HepG2 (cell line): ENCODE measurements around the gene FAM174B. TPM values are rescaled to one million over a fixed set of nuclear protein-coding genes. Genes with fewer than 3 reads are reported as not detected.

Experiments used
- ATAC-seq: fragments of 200-7000 bp; cut with Tn5 transposase; 3 replicates; pipeline ENCODE4 v1.9.1; 2020; ENCODE audit warnings: mild to moderate bottlenecking, moderate library complexity
- BruUV-seq: library from RNA; stranded (reverse); fragments of 400-500 nt; replicated peaks from 2 replicates; lab custom pipeline; 2021; lab: Mats Ljungman, UMichigan
- CTCF ChIA-PET: fragments of 300-600 bp; formaldehyde crosslinking; extraction: SDS; loops from one replicate; lab custom pipeline; 2021; ENCODE audit warnings: low total read pairs, inconsistent platforms, low intra/inter-chr PET ratio; lab: Yijun Ruan, JAX
- POLR2A ChIA-PET: fragments of 350-600 bp; sonication (Branson Sonifier 250); formaldehyde crosslinking; loops from one replicate; lab custom pipeline; 2020; ENCODE audit warnings: antibody characterized with exemption, inconsistent platforms; lab: Yijun Ruan, JAX
- DNase-seq: peaks from one replicate; pipeline ENCODE4 v3.0.0-alpha.2; 2015; ENCODE audit warnings: low spot score
- FAIRE-seq: peaks from 3 replicates; lab custom pipeline; 2011; peaks lifted over from hg19 to GRCh38; lab: Jason Lieb, UNC
- H2AFZ ChIP-seq: one replicate; pipeline ENCODE4 v1.6.1; 2011; ENCODE audit warnings: low read length, inconsistent platforms
- H3K27ac ChIP-seq: fragments of 300-600 bp; 3 replicates; pipeline ENCODE4 v1.8.0; 2011; ENCODE audit warnings: mixed run types, mild to moderate bottlenecking, mixed read lengths, low read length, inconsistent platforms; ENCODE audit not compliant: insufficient read depth; ENCODE audit errors: extremely low read length
- H3K27me3 ChIP-seq, 2 experiments: fragments of 200-600 bp in 1 of 2; 2 replicates in 1 of 2; 3 replicates in 1 of 2; pipeline versions ENCODE4 v1.6.0 to v1.8.0; 2011; ENCODE audit warnings: low read length in 2 of 2, mild to moderate bottlenecking in 2 of 2, moderate library complexity in 2 of 2, inconsistent platforms in 1 of 2; ENCODE audit not compliant: insufficient read depth in 2 of 2, control insufficient read depth in 1 of 2
- H3K36me3 ChIP-seq, 2 experiments: fragments of 200-600 bp in 1 of 2; replicated peaks in 1 of 2; 2 replicates in 1 of 2; 3 replicates in 1 of 2; pipeline versions ENCODE4 v1.5.1 to v1.8.0; 2011; ENCODE audit warnings: low read length in 2 of 2, inconsistent platforms in 1 of 2; ENCODE audit not compliant: insufficient read depth in 2 of 2, control insufficient read depth in 1 of 2
- H3K4me1 ChIP-seq: 2 replicates; pipeline ENCODE4 v1.5.1; 2012; ENCODE audit warnings: low read length, inconsistent platforms; ENCODE audit not compliant: insufficient read depth
- H3K4me2 ChIP-seq: 2 replicates; pipeline ENCODE4 v1.6.0; 2011; ENCODE audit warnings: low read depth, low read length, inconsistent platforms
- H3K4me3 ChIP-seq, 3 experiments: fragments of 200-600 bp in 1 of 3; sonication (generic), shearing (Covaris generic) in 1 of 3; replicated peaks in 1 of 3; 2 replicates each; pipeline ENCODE4 v1.5.1; 2011 to 2016; ENCODE audit warnings: low read length in 3 of 3, inconsistent platforms in 2 of 3, low read depth in 2 of 3, mild to moderate bottlenecking in 2 of 3, control low read depth in 1 of 3, mixed read lengths in 1 of 3; ENCODE audit not compliant: insufficient read depth in 1 of 3
- H3K79me2 ChIP-seq: one replicate; pipeline ENCODE4 v1.6.1; 2011; ENCODE audit warnings: low read length, inconsistent platforms; ENCODE audit not compliant: insufficient read depth
- H3K9ac ChIP-seq: 2 replicates; pipeline ENCODE4 v1.6.0; 2011; ENCODE audit warnings: mild to moderate bottlenecking, low read depth, low read length, inconsistent platforms; ENCODE audit not compliant: insufficient read depth
- H3K9me3 ChIP-seq: 2 replicates; pipeline ENCODE4 v1.5.1; 2012; ENCODE audit warnings: mild to moderate bottlenecking, low read length
- H4K20me1 ChIP-seq: 2 replicates; pipeline ENCODE4 v1.6.0; 2011; ENCODE audit warnings: inconsistent platforms, mild to moderate bottlenecking, low read length, moderate library complexity; ENCODE audit not compliant: insufficient read depth
- ETV5 ChIP-seq: IDR thresholded peaks from 2 replicates; pipeline ENCODE4 v1.6.1; 2018; ENCODE audit warnings: missing biosample characterization, missing genetic modification reagents, inconsistent platforms, borderline replicate concordance
- FOXO1 ChIP-seq: sonication (generic); formaldehyde crosslinking; IDR thresholded peaks from 2 replicates; pipeline ENCODE4 v1.4.0; 2020; ENCODE audit warnings: missing genetic modification reagents
- FOXP1 ChIP-seq, 2 experiments: fragments of 450-650 bp in 1 of 2; IDR thresholded peaks; 2 replicates each; pipeline ENCODE4 v1.6.1; 2017 to 2018; ENCODE audit warnings: antibody characterized with exemption in 1 of 2
- GATAD1 ChIP-seq: IDR thresholded peaks from 2 replicates; pipeline ENCODE4 v1.6.1; 2016; ENCODE audit warnings: missing genetic modification reagents, missing compliant biosample characterization
- HNRNPLL ChIP-seq: fragments of 200-400 bp; formaldehyde crosslinking; IDR thresholded peaks from 2 replicates; pipeline ENCODE4 v1.6.1; 2017; ENCODE audit warnings: mild to moderate bottlenecking, low read depth, low read length; ENCODE audit not compliant: poor library complexity, severe bottlenecking
- KDM5A ChIP-seq: fragments of 200-600 bp; sonication (generic); IDR thresholded peaks from 2 replicates; pipeline ENCODE4 v1.7.0; 2018; ENCODE audit warnings: antibody characterized with exemption, mild to moderate bottlenecking, low read length, borderline replicate concordance
- KLF13 ChIP-seq: sonication (generic); formaldehyde crosslinking; IDR thresholded peaks from 2 replicates; pipeline ENCODE4 v1.4.0; 2020; ENCODE audit warnings: mild to moderate bottlenecking, missing genetic modification reagents
- NR2C2 ChIP-seq: sonication (generic); formaldehyde crosslinking; IDR thresholded peaks from 2 replicates; pipeline ENCODE4 v1.4.0; 2020; ENCODE audit warnings: missing genetic modification reagents, mild to moderate bottlenecking, moderate library complexity, borderline replicate concordance
- NR2F2 ChIP-seq: IDR thresholded peaks from 2 replicates; pipeline ENCODE4 v1.6.1; 2012; ENCODE audit warnings: low read depth, inconsistent platforms, borderline replicate concordance
- POGZ ChIP-seq: sonication (generic); formaldehyde crosslinking; IDR thresholded peaks from 2 replicates; pipeline ENCODE4 v1.4.0; 2020; ENCODE audit warnings: mild to moderate bottlenecking, missing genetic modification reagents
- RARA ChIP-seq: IDR thresholded peaks from 2 replicates; pipeline ENCODE4 v1.6.1; 2016; ENCODE audit warnings: missing genetic modification reagents, missing compliant biosample characterization
- RXRB ChIP-seq: IDR thresholded peaks from 2 replicates; pipeline ENCODE4 v1.6.1; 2016; ENCODE audit warnings: borderline replicate concordance, missing genetic modification reagents, missing compliant biosample characterization
- SOX13 ChIP-seq, 3 experiments: fragments of 450-650 bp in 1 of 3; sonication (generic) in 1 of 3; formaldehyde crosslinking in 1 of 3; IDR thresholded peaks in 2 of 3; conservative IDR thresholded peaks in 1 of 3; 2 replicates each; pipeline versions ENCODE4 v1.5.0 to v1.6.1; 2016 to 2020; ENCODE audit warnings: antibody characterized with exemption in 1 of 3, mild to moderate bottlenecking in 1 of 3, missing compliant biosample characterization in 1 of 3, missing genetic modification reagents in 1 of 3, moderate library complexity in 1 of 3
- SOX5 ChIP-seq: IDR thresholded peaks from 2 replicates; pipeline ENCODE4 v1.6.1; 2016; ENCODE audit warnings: borderline replicate concordance
- TBX2 ChIP-seq: sonication (generic); formaldehyde crosslinking; IDR thresholded peaks from 2 replicates; pipeline ENCODE4 v1.5.0; 2020; ENCODE audit warnings: missing genetic modification reagents, mild to moderate bottlenecking, borderline replicate concordance
- TOPORS ChIP-seq: sonication (generic); formaldehyde crosslinking; IDR thresholded peaks from 2 replicates; pipeline ENCODE4 v1.8.0; 2023; ENCODE audit warnings: mild to moderate bottlenecking, missing genetic modification reagents
- ZFAT ChIP-seq: sonication (generic); formaldehyde crosslinking; conservative IDR thresholded peaks from 2 replicates; pipeline ENCODE4 v1.8.1; 2023; ENCODE audit warnings: missing genetic modification reagents, inconsistent platforms
- ZFP37 ChIP-seq: sonication (generic); formaldehyde crosslinking; IDR thresholded peaks from 2 replicates; pipeline ENCODE4 v1.4.0; 2020; ENCODE audit warnings: missing genetic modification reagents, borderline replicate concordance
- ZNF343 ChIP-seq: sonication (generic); formaldehyde crosslinking; IDR thresholded peaks from 2 replicates; pipeline ENCODE4 v1.4.0; 2020; ENCODE audit warnings: mild to moderate bottlenecking, missing genetic modification reagents
- ZNF354B ChIP-seq: sonication (generic); formaldehyde crosslinking; IDR thresholded peaks from 2 replicates; pipeline ENCODE4 v1.8.0; 2022; ENCODE audit warnings: mild to moderate bottlenecking, missing genetic modification reagents
- ZNF552 ChIP-seq: sonication (generic); formaldehyde crosslinking; IDR thresholded peaks from 2 replicates; pipeline ENCODE4 v1.9.0; 2022; ENCODE audit warnings: missing genetic modification reagents, mild to moderate bottlenecking, borderline replicate concordance
- ZNF772 ChIP-seq: sonication (generic); formaldehyde crosslinking; IDR thresholded peaks from 2 replicates; pipeline ENCODE4 v1.5.0; 2020; ENCODE audit warnings: mild to moderate bottlenecking, missing genetic modification reagents
- ZNF792 ChIP-seq: IDR thresholded peaks from 2 replicates; pipeline ENCODE4 v1.6.1; 2016
- ZSCAN22 ChIP-seq: sonication (generic); formaldehyde crosslinking; IDR thresholded peaks from 2 replicates; pipeline ENCODE4 v1.4.0; 2020; ENCODE audit warnings: mild to moderate bottlenecking, missing genetic modification reagents
- WGBS: methylation state at CpG from one replicate; pipeline ENCODE4 v1.1.6; 2017; ENCODE audit warnings: low lambda C conversion rate; 5-methylcytosine and 5-hydroxymethylcytosine counted together
- in situ Hi-C: cut with HindIII; loops from 2 replicates; pipeline ENCODE4 v1.10.0; 2017; ENCODE audit warnings: low pct_unique_long_range_greater_than_20kb; ENCODE audit not compliant: extremely low pct_ligation_motif_present
- intact Hi-C: fragments of 100-400 bp; cut with micrococcal nuclease; formaldehyde crosslinking; loops from one replicate; pipeline ENCODE4 v1.10.0; 2022; ENCODE audit not compliant: unreplicated experiment
- polyA plus RNA-seq, 8 experiments: library from polyadenylated mRNA; depleted of rRNA in 3 of 8; stranded (reverse) in 7 of 8; unstranded in 1 of 8; fragments of >200 nt; fragmentation: Illumina TruSeq in 4 of 8; extraction: Trizol in 4 of 8; gene quantifications; 2 replicates each; pipeline versions ENCODE4 v1.2.1 to v1.2.3, GENCODE V29; 2011 to 2016; ENCODE audit warnings: low read depth in 4 of 8, missing spikeins in 1 of 8, mixed read lengths in 1 of 8; ENCODE audit not compliant: insufficient read depth in 1 of 8
- total RNA-seq, 5 experiments: library from RNA; depleted of rRNA; stranded (reverse); fragments of >200 nt; fragmentation: Illumina TruSeq; extraction: Trizol; gene quantifications; 2 replicates each; pipeline ENCODE4 v1.2.3, GENCODE V29; 2016; ENCODE audit warnings: low read depth in 1 of 5
- TF ChIP-seq, protein P1 (sequence below): sonication (generic); formaldehyde crosslinking; IDR thresholded peaks from 2 replicates; pipeline ENCODE4 v1.8.1; 2023; ENCODE audit warnings: mild to moderate bottlenecking, missing genetic modification reagents

The FAM174B gene
- total and polyA plus RNA-seq, 2 of the 13 experiments (the other 11 are each of a cell fraction or from before 2014, with no cell fraction given): 0.90 to 2.1 TPM

DNA sequence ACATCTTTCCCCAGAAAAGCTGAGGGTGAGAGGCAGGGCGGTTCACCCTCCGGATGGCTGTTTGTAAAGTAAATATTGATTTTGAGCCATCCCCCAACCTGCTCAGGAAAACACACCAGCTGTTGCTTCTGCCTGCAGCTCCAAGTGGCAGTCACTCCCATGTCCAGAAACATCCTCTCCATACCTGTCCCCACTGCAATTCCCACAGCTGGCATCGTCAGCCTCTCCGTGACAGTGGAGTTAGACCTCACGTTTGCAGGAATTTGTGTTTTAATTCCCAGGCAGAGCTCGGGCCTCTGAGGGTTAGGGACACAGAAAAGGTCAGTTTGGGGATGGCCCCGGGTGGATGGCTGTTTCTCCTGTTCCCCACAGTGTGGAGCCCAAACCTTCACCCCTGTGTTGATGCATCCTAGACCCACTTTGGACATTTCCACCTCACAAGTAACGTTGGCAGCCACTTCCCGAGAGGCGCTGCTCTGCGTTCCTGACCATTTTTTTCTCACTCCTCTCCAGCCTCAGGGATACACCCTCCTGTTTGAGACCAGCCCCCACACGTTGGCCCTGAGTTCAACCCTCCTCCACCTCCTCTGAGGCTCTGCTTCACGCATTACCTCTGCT is 11.8 kb upstream of the FAM174B start:
- WGBS: 1% methylated on average over 11 of the region's 13 CpGs
- no TSS peak for BruUV-seq
- no peaks in the 10 kb centered on the region for H3K9me3 ChIP-seq
- ChIA-PET CTCF (no interaction called here), POLR2A (interaction anchor here (1.3 kb wide), 1 partner anchor 50 kb away, joined by 4 read pairs; no protein-coding TSS in a partner anchor)
- DNase-seq (peak; percentile 46), FAIRE-seq (peak; percentile 63), ATAC-seq (peak; percentile 91)
- in situ Hi-C loops: no loop called here
- H4K20me1 ChIP-seq: no peaks in the 10 kb centered on the region; the same call in 1 of the 2 replicates
- no peak overlapping the region for H2AFZ ChIP-seq
- H3K9ac ChIP-seq: 0 out of 2 replicates have a peak overlapping the region, but pooled peaks have one; percentile 15
- H3K36me3 ChIP-seq: no peaks in the 10 kb centered on the region
- intact Hi-C loops: loop anchor here (10.0 kb wide), 1 partner anchor 53 kb away; no protein-coding TSS in a partner anchor
- peak overlapping the region in 1 of 3 experiments; percentile 37; a peak in 2 of 6 replicates for H3K4me3 ChIP-seq
- H3K4me2 ChIP-seq: peak overlapping the region; percentile 53
- no peak overlapping the region for H3K27ac ChIP-seq
- peaks cover 20% of the 10 kb centered on the region for H3K4me1 ChIP-seq
- no peaks in the 10 kb centered on the region for H3K79me2 ChIP-seq
- H3K27me3 ChIP-seq: peaks cover 0 to 49% of the 10 kb centered on the region in 2 experiments
- TF ChIP-seq KDM5A (no peak), ZNF552 (no peak), ZFAT (CRISPR knock-in tag) (no peak), ETV5 (CRISPR knock-in tag) (peak; percentile 72; the same call in 1 of the 2 replicates), ZNF354B (0 out of 2 replicates have a peak, but pooled peaks have one; percentile 64), SOX5 (CRISPR knock-in tag) (peak; percentile 36; the same call in 1 of the 2 replicates), ZFP37 (CRISPR knock-in tag) (no peak), NR2C2 (no peak), SOX13 (IDR thresholded peaks at IDR 0.05) (no peak), SOX13 (CRISPR knock-in tag; conservative IDR thresholded peaks at IDR 0.05 in 1 of 2, IDR thresholded peaks at IDR 0.05 in 1 of 2) (no peak), POGZ (CRISPR knock-in tag) (no peak), FOXO1 (CRISPR knock-in tag) (peak; percentile 43; the same call in 1 of the 2 replicates), ZNF772 (CRISPR knock-in tag) (no peak), GATAD1 (CRISPR knock-in tag) (no peak), FOXP1 (IDR thresholded peaks at IDR 0.05) (no peak), FOXP1 (CRISPR knock-in tag; IDR thresholded peaks at IDR 0.05) (peak; percentile 64), RXRB (CRISPR knock-in tag) (peak; percentile 25; the same call in 1 of the 2 replicates), KLF13 (CRISPR knock-in tag) (no peak), HNRNPLL (no peak), RARA (peak; percentile 32; the same call in 1 of the 2 replicates), ZNF792 (CRISPR knock-in tag) (peak; percentile 81), ZSCAN22 (CRISPR knock-in tag) (no peak), NR2F2 (no peak), TOPORS (no peak), ZNF343 (no peak), TBX2 (CRISPR knock-in tag) (0 out of 2 replicates have a peak, but pooled peaks have one; percentile 33)
- TF ChIP-seq, protein P1, sequence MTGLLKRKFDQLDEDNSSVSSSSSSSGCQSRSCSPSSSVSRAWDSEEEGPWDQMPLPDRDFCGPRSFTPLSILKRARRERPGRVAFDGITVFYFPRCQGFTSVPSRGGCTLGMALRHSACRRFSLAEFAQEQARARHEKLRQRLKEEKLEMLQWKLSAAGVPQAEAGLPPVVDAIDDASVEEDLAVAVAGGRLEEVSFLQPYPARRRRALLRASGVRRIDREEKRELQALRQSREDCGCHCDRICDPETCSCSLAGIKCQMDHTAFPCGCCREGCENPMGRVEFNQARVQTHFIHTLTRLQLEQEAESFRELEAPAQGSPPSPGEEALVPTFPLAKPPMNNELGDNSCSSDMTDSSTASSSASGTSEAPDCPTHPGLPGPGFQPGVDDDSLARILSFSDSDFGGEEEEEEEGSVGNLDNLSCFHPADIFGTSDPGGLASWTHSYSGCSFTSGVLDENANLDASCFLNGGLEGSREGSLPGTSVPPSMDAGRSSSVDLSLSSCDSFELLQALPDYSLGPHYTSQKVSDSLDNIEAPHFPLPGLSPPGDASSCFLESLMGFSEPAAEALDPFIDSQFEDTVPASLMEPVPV: no peak
